Endothelial cell (in vitro differentiated cells): ENCODE results near the gene ADGRV1. TPM values are rescaled to one million over a fixed set of nuclear protein-coding genes. Genes with fewer than 3 reads are reported as not detected.

ENCODE experiments used
- DNase-seq: peaks from one replicate; pipeline ENCODE4 v3.0.0; 2021; ENCODE audit warnings: low spot score
- H3K27ac Mint-ChIP-seq: one replicate; pipeline ENCODE4 v1.8.0; 2021; ENCODE audit warnings: mixed read lengths, inconsistent platforms; ENCODE audit not compliant: unreplicated experiment
- H3K27me3 Mint-ChIP-seq: one replicate; pipeline ENCODE4 v1.8.0; 2021; ENCODE audit warnings: mild to moderate bottlenecking, moderate library complexity, mixed read lengths, inconsistent platforms; ENCODE audit not compliant: unreplicated experiment
- H3K36me3 Mint-ChIP-seq: one replicate; pipeline ENCODE4 v1.8.0; 2021; ENCODE audit warnings: mild to moderate bottlenecking, low read depth, mixed read lengths, inconsistent platforms; ENCODE audit not compliant: unreplicated experiment
- H3K4me1 Mint-ChIP-seq: one replicate; pipeline ENCODE4 v1.8.0; 2021; ENCODE audit warnings: mild to moderate bottlenecking, mixed read lengths, inconsistent platforms; ENCODE audit not compliant: unreplicated experiment
- H3K4me3 Mint-ChIP-seq: one replicate; pipeline ENCODE4 v1.8.0; 2021; ENCODE audit warnings: mild to moderate bottlenecking, mixed read lengths, inconsistent platforms; ENCODE audit not compliant: unreplicated experiment
- H3K9me3 Mint-ChIP-seq: one replicate; pipeline ENCODE4 v1.8.0; 2021; ENCODE audit warnings: mixed read lengths, inconsistent platforms; ENCODE audit not compliant: unreplicated experiment
- CTCF ChIP-seq: fragments of 200-600 bp; sonication (generic); IDR thresholded peaks from one replicate; pipeline ENCODE4 v1.5.0; 2021; ENCODE audit warnings: antibody characterized with exemption; ENCODE audit not compliant: unreplicated experiment
- total RNA-seq: library from RNA; stranded (reverse); fragmentation: NEBNext Ultra II Directional; extraction: Animal tissue kit (Norgen Biotek cat#: 25700); gene quantifications from one replicate; pipeline ENCODE4 v1.2.1, GENCODE V29; 2021; ENCODE audit not compliant: unreplicated experiment

The ADGRV1 gene
- total RNA-seq, 1 donor from 2014 or later, result 23.1 TPM

DNA sequence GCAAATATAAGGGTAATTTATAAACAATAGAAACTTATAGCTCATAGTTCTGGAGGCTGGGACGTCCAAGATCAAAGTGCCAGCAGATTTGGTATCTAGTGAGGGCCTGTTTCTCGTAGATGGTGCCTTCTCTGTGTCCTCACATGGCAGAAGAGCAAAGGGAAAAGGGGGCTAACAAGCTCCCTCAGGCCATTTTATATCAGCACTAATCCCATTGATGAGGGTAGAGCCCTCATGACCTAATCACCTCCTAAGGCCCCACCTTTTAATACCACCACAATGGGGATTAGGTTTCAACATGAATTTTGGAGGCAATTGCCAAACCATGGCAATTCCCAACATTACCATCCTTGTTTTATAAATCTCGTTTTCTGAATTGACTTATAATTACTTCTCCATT is 564.7 kb downstream of the ADGRV1 start:
- TF ChIP-seq CTCF, result no peak
- no peak overlapping the region for H3K27ac Mint-ChIP-seq
- H3K4me3 Mint-ChIP-seq, result no peak overlapping the region
- H3K36me3 Mint-ChIP-seq, result no peaks in the 10 kb centered on the region
- H3K9me3 Mint-ChIP-seq, result no peaks in the 10 kb centered on the region
- peaks cover 16% of the 10 kb centered on the region for H3K4me1 Mint-ChIP-seq
- DNase-seq, result no peak
- H3K27me3 Mint-ChIP-seq, result no peaks in the 10 kb centered on the region

- no peak for TF ChIP-seq CTCF
- H3K9me3 Mint-ChIP-seq, result no peaks in the 10 kb centered on the region
- H3K4me1 Mint-ChIP-seq, result peaks cover 16% of the 10 kb centered on the region
- H3K27me3 Mint-ChIP-seq, result no peaks in the 10 kb centered on the region
- no peak for DNase-seq
- H3K36me3 Mint-ChIP-seq, result no peaks in the 10 kb centered on the region
- no peak overlapping the region for H3K27ac Mint-ChIP-seq
- H3K4me3 Mint-ChIP-seq, result no peak overlapping the region
Measured at GRCh38 chr5:91123901-91124300, 565.3 kb downstream of the ADGRV1 start.

DNA sequence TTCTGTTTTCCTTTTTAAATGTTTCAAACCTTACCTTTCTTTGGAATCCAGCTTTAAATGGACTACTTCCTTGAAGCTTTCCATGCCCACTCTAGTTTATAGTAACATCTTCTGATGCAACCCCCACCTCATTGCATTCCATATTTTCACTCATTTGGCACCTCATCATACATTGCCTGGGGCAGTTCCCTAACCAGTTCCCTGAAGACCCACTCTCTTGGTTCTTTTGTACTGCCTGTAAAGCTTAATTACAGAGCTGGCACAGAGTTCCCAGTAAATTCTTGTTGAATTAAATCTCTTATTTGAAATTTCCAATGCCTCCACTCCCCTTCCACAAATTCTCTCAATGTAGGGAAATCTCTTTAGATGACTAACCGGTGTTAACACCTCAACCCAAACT is 567.3 kb downstream of the ADGRV1 start:
- no peak overlapping the region for H3K27ac Mint-ChIP-seq
- no peaks in the 10 kb centered on the region for H3K27me3 Mint-ChIP-seq
- no peak for DNase-seq
- no peaks in the 10 kb centered on the region for H3K9me3 Mint-ChIP-seq
- TF ChIP-seq CTCF, result no peak
- no peaks in the 10 kb centered on the region for H3K36me3 Mint-ChIP-seq
- no peak overlapping the region for H3K4me3 Mint-ChIP-seq
- H3K4me1 Mint-ChIP-seq, result peaks cover 16% of the 10 kb centered on the region

DNA sequence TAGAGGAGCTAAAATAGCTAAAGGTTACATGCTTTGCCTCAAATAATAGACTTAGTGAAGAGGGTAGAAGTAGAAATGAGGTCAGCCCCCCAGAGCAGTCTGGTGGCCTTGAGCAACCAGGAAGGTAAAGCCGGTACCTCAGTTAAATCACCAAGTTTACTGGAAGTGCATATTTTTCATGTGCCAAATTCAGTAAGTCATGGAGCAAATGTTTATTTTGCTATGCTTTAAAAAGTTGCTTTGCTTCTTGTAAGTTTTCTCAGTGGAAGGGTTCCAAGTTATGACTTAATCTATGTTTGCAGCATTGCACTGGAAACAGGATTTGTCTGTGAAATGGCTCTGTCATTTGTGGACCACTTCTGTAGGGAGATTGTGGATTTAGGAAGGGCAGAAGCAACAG is 567.9 kb downstream of the ADGRV1 start:
- no peak overlapping the region for H3K27ac Mint-ChIP-seq
- H3K4me3 Mint-ChIP-seq, result no peak overlapping the region
- H3K36me3 Mint-ChIP-seq, result no peaks in the 10 kb centered on the region
- peaks cover 16% of the 10 kb centered on the region for H3K4me1 Mint-ChIP-seq
- no peak for TF ChIP-seq CTCF
- no peaks in the 10 kb centered on the region for H3K27me3 Mint-ChIP-seq
- H3K9me3 Mint-ChIP-seq, result no peaks in the 10 kb centered on the region
- no peak for DNase-seq

DNA sequence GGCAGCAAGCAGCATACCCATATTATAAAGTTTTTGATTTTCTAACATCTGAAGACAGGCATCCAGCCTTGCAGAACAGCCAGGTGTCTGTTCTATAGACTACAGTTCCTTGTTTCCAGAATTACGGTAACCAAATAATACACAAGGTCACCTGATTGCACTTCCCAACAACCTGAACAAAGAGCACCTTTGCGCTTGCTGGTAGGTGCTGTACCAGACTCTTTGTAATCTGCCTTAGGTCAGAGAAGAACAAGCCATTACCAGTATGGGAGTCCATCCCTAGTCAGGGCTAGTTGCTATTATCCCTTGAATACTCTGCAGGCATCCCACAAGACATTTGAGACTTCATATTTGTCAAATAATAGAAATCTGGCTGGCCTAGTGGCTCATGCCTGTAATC is 568.3 kb downstream of the ADGRV1 start:
- no peaks in the 10 kb centered on the region for H3K36me3 Mint-ChIP-seq
- no peak for DNase-seq
- no peaks in the 10 kb centered on the region for H3K27me3 Mint-ChIP-seq
- H3K9me3 Mint-ChIP-seq, result no peaks in the 10 kb centered on the region
- no peak for TF ChIP-seq CTCF
- no peak overlapping the region for H3K27ac Mint-ChIP-seq
- peaks cover 16% of the 10 kb centered on the region for H3K4me1 Mint-ChIP-seq
- no peak overlapping the region for H3K4me3 Mint-ChIP-seq
